BLaER1 treated with 17β-estradiol and CSF1 and Interleukin-3, amounts not matched to agents 10 nM and 100 nM (cell line): ENCODE measurements around the gene PTPRN2.

Source experiments
- H3K27ac ChIP-seq, 11 experiments: shearing (Covaris generic); formaldehyde crosslinking; 2 replicates each; pipeline ENCODE4 v1.8.1; 2022
- H3K27me3 ChIP-seq, 11 experiments: shearing (Covaris generic); formaldehyde crosslinking; 2 replicates each; pipeline ENCODE4 v1.8.1; 2022
- H3K36me3 ChIP-seq, 11 experiments: shearing (Covaris generic); formaldehyde crosslinking; 2 replicates each; pipeline ENCODE4 v1.8.1; 2022
- H3K4me1 ChIP-seq, 10 experiments: shearing (Covaris generic); formaldehyde crosslinking; 2 replicates each; pipeline ENCODE4 v1.8.1; 2022
- H3K4me2 ChIP-seq, 11 experiments: shearing (Covaris generic); formaldehyde crosslinking; 2 replicates each; pipeline ENCODE4 v1.8.1; 2022
- H3K4me3 ChIP-seq, 10 experiments: shearing (Covaris generic); formaldehyde crosslinking; 2 replicates each; pipeline ENCODE4 v1.8.1; 2022
- H3K9ac ChIP-seq, 11 experiments: shearing (Covaris generic); formaldehyde crosslinking; 2 replicates each; pipeline ENCODE4 v1.8.1; 2022
- H3K9me3 ChIP-seq, 11 experiments: shearing (Covaris generic); formaldehyde crosslinking; replicated peaks in 1 of 11; 2 replicates each; pipeline ENCODE4 v1.8.1; 2022
- H4K20me1 ChIP-seq, 11 experiments: shearing (Covaris generic); formaldehyde crosslinking; 2 replicates each; pipeline ENCODE4 v1.8.1; 2022
- Cebpa-rat ChIP-seq, 11 experiments: shearing (Covaris generic); IDR thresholded peaks; 2 replicates each; pipeline ENCODE4 v1.8.1; 2022

The PTPRN2 gene

DNA sequence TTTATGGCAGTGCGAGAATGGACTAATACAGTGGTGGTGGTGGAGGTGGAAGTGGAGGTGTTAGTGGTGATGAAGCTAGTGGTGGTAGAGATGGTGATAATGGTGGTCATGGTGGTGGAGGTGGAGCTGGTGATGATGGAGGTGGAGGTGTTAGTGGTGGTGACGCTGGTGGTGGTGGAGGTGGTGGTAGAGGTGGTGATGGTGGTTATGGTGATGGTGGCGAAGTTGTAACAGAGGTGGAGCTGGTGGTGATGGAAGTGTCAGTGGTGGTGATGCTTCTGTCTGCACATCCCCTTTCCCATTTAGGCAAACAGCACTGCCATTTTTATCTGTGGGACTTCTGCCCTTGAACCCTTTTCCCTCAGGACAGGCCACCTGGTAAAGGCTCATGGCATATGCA lies 7.4 kb upstream of the PTPRN2 start:
- Histone ChIP-seq H3K27me3 (peaks cover 0 to 4% (median 0%) of the 10 kb centered on the region in 11 experiments; a peak in 2 of 22 replicates), H3K4me2 (no peak overlapping the region), H4K20me1 (no peaks in the 10 kb centered on the region), H3K4me1 (no peaks in the 10 kb centered on the region), H3K9me3 (peaks cover 12 to 42% (median 32%) of the 10 kb centered on the region in 11 experiments), H3K36me3 (no peaks in the 10 kb centered on the region), H3K9ac (no peak overlapping the region), H3K27ac (no peak overlapping the region), H3K4me3 (0 out of 20 replicates have a peak overlapping the region, but pooled peaks of 1 of the 10 experiments have one; percentile 22)
- no peak for TF ChIP-seq Cebpa-rat (IDR thresholded peaks at IDR 0.05)

DNA sequence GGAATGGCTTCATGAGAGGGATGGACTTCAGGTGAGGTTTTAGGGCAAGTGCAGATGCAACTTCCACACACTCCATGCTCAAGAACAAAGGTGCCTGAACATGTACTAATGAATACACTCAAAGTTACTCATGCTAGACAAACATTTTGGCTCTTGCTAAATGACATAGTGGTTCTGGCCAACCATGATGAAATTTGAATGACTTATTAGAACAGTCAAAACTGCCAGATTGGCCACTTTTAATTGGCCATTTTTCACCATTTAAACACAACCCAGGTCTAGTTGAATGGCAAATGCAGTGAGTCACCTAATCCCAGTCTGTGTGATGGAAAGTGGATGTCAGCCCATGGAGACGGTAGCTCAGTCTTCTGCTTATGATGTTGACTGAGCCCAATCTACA lies 4.9 kb upstream of the PTPRN2 start:
- Histone ChIP-seq H3K27me3 (peaks cover 16 to 26% (median 18%) of the 10 kb centered on the region in 11 experiments), H3K27ac (no peak overlapping the region), H3K9ac (no peak overlapping the region), H3K4me1 (peaks cover 0 to under 1% (median 0%) of the 10 kb centered on the region in 10 experiments; a peak in 1 of 20 replicates), H3K9me3 (peaks cover 12 to 42% (median 32%) of the 10 kb centered on the region in 11 experiments), H4K20me1 (no peaks in the 10 kb centered on the region; a peak in 3 of 22 replicates), H3K4me2 (no peak overlapping the region), H3K4me3 (no peak overlapping the region), H3K36me3 (no peaks in the 10 kb centered on the region)
- TF ChIP-seq Cebpa-rat (IDR thresholded peaks at IDR 0.05), result no peak

DNA sequence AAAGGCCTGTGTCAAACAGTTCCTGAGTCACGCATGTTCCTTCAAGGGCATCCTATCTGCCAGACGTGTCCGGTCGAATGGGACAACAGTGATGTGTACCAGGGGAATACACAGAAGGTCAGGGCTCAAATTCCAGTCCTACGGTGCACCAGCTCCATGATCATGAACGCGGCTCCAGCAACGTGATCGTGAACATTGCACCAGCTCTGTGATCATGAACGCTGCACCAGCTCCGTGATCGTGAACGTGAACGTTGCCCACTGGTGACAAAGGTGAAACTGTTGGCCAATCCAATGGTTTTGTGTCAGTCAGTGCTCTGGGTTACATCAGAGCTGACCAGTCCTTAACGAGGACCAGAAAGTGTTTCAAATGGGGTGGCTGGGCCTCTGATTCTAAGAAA lies 4.3 kb upstream of the PTPRN2 start:
- no peak for TF ChIP-seq Cebpa-rat (IDR thresholded peaks at IDR 0.05)
- H3K36me3 ChIP-seq, result no peaks in the 10 kb centered on the region
- no peak overlapping the region for H3K4me3 ChIP-seq
- no peaks in the 10 kb centered on the region; a peak in 3 of 22 replicates for H4K20me1 ChIP-seq
- H3K9me3 ChIP-seq, result peaks cover 12 to 42% (median 32%) of the 10 kb centered on the region in 11 experiments
- H3K27me3 ChIP-seq, result peaks cover 16 to 26% (median 18%) of the 10 kb centered on the region in 11 experiments
- no peak overlapping the region for H3K4me2 ChIP-seq
- no peak overlapping the region for H3K9ac ChIP-seq
- no peak overlapping the region for H3K27ac ChIP-seq
- peaks cover 0 to 3% (median 0%) of the 10 kb centered on the region in 10 experiments; a peak in 1 of 20 replicates for H3K4me1 ChIP-seq

DNA sequence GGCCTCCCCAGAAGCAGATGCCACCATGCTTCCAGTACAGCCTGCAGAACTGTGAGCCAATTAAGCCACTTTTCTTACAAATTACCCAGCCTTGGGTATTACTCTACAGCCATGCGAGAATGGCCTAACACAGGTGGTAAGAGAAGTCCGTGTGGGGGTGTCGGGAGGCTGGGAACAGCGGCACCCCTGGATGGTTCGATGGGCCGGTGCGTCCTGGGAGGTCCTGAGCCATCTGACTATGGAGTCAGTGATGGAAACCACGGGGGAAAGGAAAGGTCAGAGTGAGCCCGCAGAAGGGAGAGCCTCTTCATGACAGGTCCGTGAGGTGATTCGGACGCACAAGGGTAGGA lies 2.5 kb upstream of the PTPRN2 start:
- H3K36me3 ChIP-seq, result no peaks in the 10 kb centered on the region
- H3K27ac ChIP-seq, result no peak overlapping the region
- H4K20me1 ChIP-seq, result peaks cover 0 to 8% (median 0%) of the 10 kb centered on the region in 11 experiments; a peak in 4 of 22 replicates
- no peak overlapping the region for H3K9ac ChIP-seq
- TF ChIP-seq Cebpa-rat (IDR thresholded peaks at IDR 0.05), result no peak
- H3K4me1 ChIP-seq, result peaks cover 0 to 3% (median 0%) of the 10 kb centered on the region in 10 experiments; a peak in 1 of 20 replicates
- peaks cover 8 to 33% (median 19%) of the 10 kb centered on the region in 11 experiments; a peak in 21 of 22 replicates for H3K9me3 ChIP-seq
- peaks cover 27 to 41% (median 32%) of the 10 kb centered on the region in 11 experiments for H3K27me3 ChIP-seq
- no peak overlapping the region for H3K4me3 ChIP-seq
- no peak overlapping the region for H3K4me2 ChIP-seq

DNA sequence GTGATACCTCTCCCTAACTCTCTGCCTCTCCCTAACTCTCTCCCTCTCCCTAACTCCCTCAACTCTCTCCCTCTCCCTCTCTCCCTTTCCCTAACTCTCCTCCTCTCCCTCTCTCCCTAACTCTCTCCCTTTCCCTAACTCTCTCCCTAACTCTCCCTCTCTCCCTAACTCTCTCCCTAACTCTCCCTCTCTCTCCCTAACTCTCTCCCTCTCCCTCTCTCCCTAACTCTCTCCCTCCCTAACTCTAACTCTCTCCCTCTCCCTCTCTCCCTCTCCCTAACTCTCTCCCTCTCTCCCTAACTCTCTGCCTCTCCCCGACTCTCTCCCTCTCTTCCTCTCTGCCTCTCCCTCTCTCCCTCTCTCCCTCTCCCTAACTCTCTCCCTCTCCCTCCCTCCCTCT lies 2.0 kb upstream of the PTPRN2 start:
- H3K36me3 ChIP-seq, result no peaks in the 10 kb centered on the region
- no peak for TF ChIP-seq Cebpa-rat (IDR thresholded peaks at IDR 0.05)
- H3K9me3 ChIP-seq, result peaks cover 3 to 28% (median 14%) of the 10 kb centered on the region in 11 experiments; a peak in 19 of 22 replicates
- H3K4me1 ChIP-seq, result peaks cover 0 to 3% (median 0%) of the 10 kb centered on the region in 10 experiments; a peak in 1 of 20 replicates
- no peak overlapping the region for H3K27ac ChIP-seq
- no peak overlapping the region for H3K9ac ChIP-seq
- H3K4me3 ChIP-seq, result no peak overlapping the region
- H3K4me2 ChIP-seq, result no peak overlapping the region
- peaks cover 0 to 8% (median 0%) of the 10 kb centered on the region in 11 experiments; a peak in 4 of 22 replicates for H4K20me1 ChIP-seq
- H3K27me3 ChIP-seq, result peaks cover 27 to 41% (median 32%) of the 10 kb centered on the region in 11 experiments

DNA sequence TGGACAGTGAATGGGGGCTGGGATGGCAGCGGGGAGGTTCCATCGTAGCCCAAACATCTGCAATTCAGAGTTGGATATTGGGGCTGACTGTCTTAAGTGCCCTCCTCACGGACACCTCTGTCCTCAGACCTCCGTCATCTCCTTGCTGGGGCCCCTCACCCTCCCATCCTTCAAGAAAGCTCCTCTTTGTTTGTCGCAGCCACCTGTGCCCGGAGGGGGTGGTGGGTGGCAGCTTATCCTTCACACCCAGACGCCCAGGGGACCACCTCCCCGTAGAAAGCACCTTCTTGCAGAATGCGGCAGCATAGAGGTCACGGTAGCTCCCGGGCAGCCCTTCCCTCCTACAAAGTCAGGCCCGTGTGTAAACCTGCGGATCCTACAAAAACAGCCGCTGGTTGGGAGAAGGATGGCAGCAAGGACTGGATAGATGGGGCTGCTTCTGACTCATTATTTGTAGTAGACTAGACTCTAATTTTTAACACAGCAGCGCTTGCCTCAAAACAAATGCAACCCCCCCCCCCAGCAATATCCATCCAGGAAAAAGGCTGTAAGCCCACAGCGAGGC lies 1.3 kb upstream of the PTPRN2 start:
- Histone ChIP-seq H4K20me1 (peaks cover 0 to 8% (median 0%) of the 10 kb centered on the region in 11 experiments; a peak in 4 of 22 replicates), H3K27ac (no peak overlapping the region), H3K4me1 (peaks cover 0 to 3% (median 0%) of the 10 kb centered on the region in 10 experiments; a peak in 1 of 20 replicates), H3K9ac (no peak overlapping the region), H3K4me2 (no peak overlapping the region), H3K9me3 (peaks cover 0 to 21% (median 9%) of the 10 kb centered on the region in 11 experiments; a peak in 13 of 22 replicates), H3K27me3 (peaks cover 27 to 41% (median 32%) of the 10 kb centered on the region in 11 experiments), H3K36me3 (no peaks in the 10 kb centered on the region), H3K4me3 (no peak overlapping the region)
- TF ChIP-seq Cebpa-rat (IDR thresholded peaks at IDR 0.05), result no peak

DNA sequence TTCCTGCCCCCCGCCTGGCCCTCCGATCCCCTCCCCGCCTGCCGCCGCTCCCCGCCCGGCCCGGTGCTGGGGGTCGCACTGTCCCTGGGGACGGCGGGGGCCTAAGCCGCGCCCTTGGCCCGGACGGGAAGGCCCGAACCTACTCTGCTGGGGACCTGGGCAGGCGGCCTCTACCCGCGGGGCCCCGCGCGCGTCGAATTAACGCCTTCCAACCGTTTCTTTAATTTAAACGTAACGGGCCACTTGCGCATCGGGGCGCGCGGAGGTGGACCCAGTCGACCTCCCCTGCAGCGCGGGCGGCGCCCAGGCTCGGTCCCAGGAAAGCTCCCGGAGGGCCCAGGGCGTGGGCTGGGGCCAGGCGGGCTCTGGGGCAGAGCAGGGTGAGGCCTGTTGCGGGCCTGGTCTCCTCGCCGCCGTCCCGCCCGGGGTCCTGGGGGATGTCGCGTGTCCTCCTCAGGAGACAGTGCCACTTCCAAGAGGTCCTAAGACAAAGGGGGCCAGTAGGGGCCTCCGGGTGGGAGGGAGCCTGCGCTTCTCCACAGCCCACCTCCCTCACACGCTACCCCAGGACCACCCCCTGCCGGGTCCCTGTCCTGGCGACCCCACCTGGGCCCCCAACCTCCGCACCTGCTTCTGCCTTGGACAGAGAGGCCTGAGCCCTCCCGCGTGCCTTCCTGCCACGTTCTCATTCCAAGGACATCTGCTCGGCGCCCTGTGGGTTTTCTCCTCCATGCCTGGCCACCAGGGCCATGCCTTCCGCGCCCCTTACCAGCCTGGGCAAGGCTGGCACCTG lies 658 bp upstream of the PTPRN2 start:
- Histone ChIP-seq H3K4me3 (peak overlapping the region in 1 of 10 experiments; percentile 15; a peak in 2 of 20 replicates), H3K4me1 (peaks cover 0 to 3% (median 0%) of the 10 kb centered on the region in 10 experiments; a peak in 1 of 20 replicates), H3K27ac (no peak overlapping the region), H3K9me3 (peaks cover 0 to 15% (median 6%) of the 10 kb centered on the region in 11 experiments; a peak in 8 of 22 replicates), H3K9ac (no peak overlapping the region), H4K20me1 (peaks cover 0 to 8% (median 0%) of the 10 kb centered on the region in 11 experiments; a peak in 4 of 22 replicates), H3K4me2 (peak overlapping the region in 7 of 11 experiments; percentile 24 to 53 (median 37); a peak in 10 of 22 replicates), H3K36me3 (no peaks in the 10 kb centered on the region), H3K27me3 (peaks cover 27 to 41% (median 32%) of the 10 kb centered on the region in 11 experiments)
- no peak for TF ChIP-seq Cebpa-rat (IDR thresholded peaks at IDR 0.05)

DNA sequence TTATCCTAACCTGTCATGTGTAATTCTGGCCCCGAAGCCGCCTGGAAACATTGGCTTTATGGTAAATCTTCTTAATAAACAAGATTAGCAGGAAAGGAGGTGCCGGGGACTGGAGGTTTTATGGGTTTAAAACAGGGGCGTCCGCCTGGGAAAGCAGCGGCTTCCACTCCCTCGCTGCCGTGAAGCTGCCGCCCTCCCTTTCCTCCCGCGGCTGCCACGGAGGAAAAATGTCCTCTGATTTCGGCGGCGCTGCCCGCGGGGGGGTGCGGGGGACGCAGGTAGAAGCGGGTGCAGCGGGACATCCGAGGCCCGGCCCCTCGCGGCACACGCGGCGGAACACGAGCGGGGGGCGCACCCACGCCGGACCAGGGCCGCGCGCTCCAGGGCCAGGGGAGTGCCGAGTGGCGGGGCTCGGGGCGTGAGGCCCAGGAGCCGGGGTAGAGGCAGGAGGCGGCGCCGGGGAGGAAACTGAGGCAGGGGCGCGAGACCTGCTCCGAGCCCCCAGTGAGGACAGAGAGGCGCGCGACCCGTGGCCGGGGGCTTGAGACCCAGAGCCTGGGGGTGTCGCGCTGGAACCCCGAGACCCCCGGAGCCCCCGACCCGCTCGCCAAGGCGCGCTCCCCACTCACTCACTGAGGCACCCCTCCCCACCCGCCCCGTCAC lies 993 bp downstream of the PTPRN2 start:
- H3K9me3 ChIP-seq, result no peaks in the 10 kb centered on the region
- TF ChIP-seq Cebpa-rat (IDR thresholded peaks at IDR 0.05), result no peak
- H4K20me1 ChIP-seq, result peaks cover 0 to 8% (median 0%) of the 10 kb centered on the region in 11 experiments; a peak in 4 of 22 replicates
- H3K27ac ChIP-seq, result no peak overlapping the region
- H3K4me2 ChIP-seq, result no peak overlapping the region
- peaks cover 27 to 41% (median 32%) of the 10 kb centered on the region in 11 experiments for H3K27me3 ChIP-seq
- peaks cover 0 to 10% (median 7%) of the 10 kb centered on the region in 10 experiments; a peak in 12 of 20 replicates for H3K4me1 ChIP-seq
- no peak overlapping the region for H3K9ac ChIP-seq
- no peak overlapping the region for H3K4me3 ChIP-seq
- H3K36me3 ChIP-seq, result no peaks in the 10 kb centered on the region
